Uterus (tissue), 2 donors: ENCODE results near the gene STK32C.

Experiments used
- POLR2A ChIP-seq, 2 donors: fragments of 450-650 bp; IDR thresholded peaks; one replicate each; pipeline ENCODE4 v1.6.1; 2016; ENCODE audit warnings: antibody characterized with exemption in 2 of 2, mild to moderate bottlenecking in 1 of 2, moderate library complexity in 1 of 2
- TF ChIP-seq, protein P1 (sequence below), 4 experiments: fragments of 200-600 bp in 2 of 4; fragments of 450-650 bp in 2 of 4; sonication (generic) in 2 of 4; IDR thresholded peaks; one replicate each; pipeline ENCODE4 v1.5.1; 2016 to 2019; ENCODE audit warnings: antibody characterized with exemption in 4 of 4, mild to moderate bottlenecking in 2 of 4, moderate library complexity in 1 of 4

DNA sequence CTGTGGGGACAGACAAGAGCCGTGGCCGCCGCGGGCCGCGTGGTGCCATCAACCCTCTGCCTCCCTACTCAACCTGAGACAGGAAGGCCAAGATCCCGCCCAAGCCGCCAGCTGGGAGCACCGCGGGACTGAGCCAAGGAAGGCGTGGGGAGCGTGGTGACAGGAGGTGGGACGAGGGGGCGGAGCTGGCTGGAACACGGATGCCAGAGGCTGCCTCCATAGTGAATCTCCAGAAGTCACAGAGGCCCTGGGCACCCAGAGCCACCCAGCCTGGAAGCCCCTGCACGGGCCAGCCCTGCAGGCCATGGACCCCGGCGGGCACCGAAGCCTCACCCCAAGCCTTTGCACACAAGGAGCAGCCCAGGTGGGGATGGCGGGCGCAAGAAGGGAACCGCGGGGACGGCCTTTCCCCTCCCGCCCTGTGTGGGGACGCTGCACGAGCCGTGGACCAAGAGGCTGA, 139.1 kb downstream of the STK32C start:
- TF ChIP-seq, protein P1, sequence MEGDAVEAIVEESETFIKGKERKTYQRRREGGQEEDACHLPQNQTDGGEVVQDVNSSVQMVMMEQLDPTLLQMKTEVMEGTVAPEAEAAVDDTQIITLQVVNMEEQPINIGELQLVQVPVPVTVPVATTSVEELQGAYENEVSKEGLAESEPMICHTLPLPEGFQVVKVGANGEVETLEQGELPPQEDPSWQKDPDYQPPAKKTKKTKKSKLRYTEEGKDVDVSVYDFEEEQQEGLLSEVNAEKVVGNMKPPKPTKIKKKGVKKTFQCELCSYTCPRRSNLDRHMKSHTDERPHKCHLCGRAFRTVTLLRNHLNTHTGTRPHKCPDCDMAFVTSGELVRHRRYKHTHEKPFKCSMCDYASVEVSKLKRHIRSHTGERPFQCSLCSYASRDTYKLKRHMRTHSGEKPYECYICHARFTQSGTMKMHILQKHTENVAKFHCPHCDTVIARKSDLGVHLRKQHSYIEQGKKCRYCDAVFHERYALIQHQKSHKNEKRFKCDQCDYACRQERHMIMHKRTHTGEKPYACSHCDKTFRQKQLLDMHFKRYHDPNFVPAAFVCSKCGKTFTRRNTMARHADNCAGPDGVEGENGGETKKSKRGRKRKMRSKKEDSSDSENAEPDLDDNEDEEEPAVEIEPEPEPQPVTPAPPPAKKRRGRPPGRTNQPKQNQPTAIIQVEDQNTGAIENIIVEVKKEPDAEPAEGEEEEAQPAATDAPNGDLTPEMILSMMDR (IDR thresholded peaks at IDR 0.05), result no peak
- no peak for TF ChIP-seq POLR2A (IDR thresholded peaks at IDR 0.05)
